Hepatocyte (in vitro differentiated cells): ENCODE data around the gene SOX8.

Source experiments
- EZH2phosphoT487 ChIP-seq: fragments of 200-600 bp; sonication (generic); IDR thresholded peaks from one replicate; pipeline ENCODE4 v1.6.1; 2018; ENCODE audit warnings: antibody characterized with exemption, mild to moderate bottlenecking, low read depth, moderate library complexity; ENCODE audit not compliant: unreplicated experiment, severe bottlenecking
- TF ChIP-seq, protein P1 (sequence below): fragments of 200-600 bp; sonication (generic); IDR thresholded peaks from 2 replicates; pipeline ENCODE4 v1.5.1; 2016; ENCODE audit warnings: antibody characterized with exemption, mild to moderate bottlenecking; ENCODE audit not compliant: poor library complexity

DNA sequence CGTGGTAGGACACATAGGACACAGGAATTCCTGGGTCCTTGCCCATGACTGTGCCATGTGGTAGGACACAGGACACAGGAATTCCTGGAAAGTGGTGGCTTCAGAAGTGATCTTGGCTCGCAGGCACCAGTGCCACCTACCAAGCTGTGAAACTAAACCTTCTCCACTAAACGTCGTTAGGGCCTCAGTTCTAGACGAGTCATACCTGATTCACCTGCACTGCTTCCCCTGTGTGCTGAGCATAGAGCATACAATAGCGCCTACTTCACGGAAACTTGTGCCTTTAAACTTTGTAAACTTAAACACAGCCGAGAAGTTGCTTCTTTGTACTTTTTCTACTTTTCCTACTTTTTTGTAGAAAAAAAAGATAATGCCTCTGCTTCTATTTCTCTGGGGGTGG lies 4.8 kb downstream of the SOX8 start:
- no peak for TF ChIP-seq EZH2phosphoT487
- TF ChIP-seq, protein P1, sequence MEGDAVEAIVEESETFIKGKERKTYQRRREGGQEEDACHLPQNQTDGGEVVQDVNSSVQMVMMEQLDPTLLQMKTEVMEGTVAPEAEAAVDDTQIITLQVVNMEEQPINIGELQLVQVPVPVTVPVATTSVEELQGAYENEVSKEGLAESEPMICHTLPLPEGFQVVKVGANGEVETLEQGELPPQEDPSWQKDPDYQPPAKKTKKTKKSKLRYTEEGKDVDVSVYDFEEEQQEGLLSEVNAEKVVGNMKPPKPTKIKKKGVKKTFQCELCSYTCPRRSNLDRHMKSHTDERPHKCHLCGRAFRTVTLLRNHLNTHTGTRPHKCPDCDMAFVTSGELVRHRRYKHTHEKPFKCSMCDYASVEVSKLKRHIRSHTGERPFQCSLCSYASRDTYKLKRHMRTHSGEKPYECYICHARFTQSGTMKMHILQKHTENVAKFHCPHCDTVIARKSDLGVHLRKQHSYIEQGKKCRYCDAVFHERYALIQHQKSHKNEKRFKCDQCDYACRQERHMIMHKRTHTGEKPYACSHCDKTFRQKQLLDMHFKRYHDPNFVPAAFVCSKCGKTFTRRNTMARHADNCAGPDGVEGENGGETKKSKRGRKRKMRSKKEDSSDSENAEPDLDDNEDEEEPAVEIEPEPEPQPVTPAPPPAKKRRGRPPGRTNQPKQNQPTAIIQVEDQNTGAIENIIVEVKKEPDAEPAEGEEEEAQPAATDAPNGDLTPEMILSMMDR: no peak
